GM12878 (cell line): Measurements from ENCODE around the gene C5orf52. TPM values are rescaled to one million over a fixed set of nuclear protein-coding genes. Genes with fewer than 3 reads are reported as not detected.

Source experiments
- ATAC-seq: fragments of 200-7000 bp; cut with Tn5 transposase; 3 replicates; pipeline ENCODE4 v1.9.1; 2020; ENCODE audit warnings: mild to moderate bottlenecking, moderate library complexity
- BruUV-seq: library from RNA; stranded (reverse); fragments of 400-500 nt; replicated peaks from 2 replicates; lab custom pipeline; 2021; lab: Mats Ljungman, UMichigan
- CTCF ChIA-PET: fragments of 300-600 bp; sonication (Branson Sonifier 250); formaldehyde crosslinking; extraction: SDS; loops from one replicate; lab custom pipeline; 2021; ENCODE audit warnings: inconsistent platforms; lab: Yijun Ruan, JAX
- POLR2A ChIA-PET: fragments of 350-600 bp; formaldehyde crosslinking; extraction: SDS; loops from one replicate; lab custom pipeline; 2021; ENCODE audit warnings: inconsistent platforms; lab: Charles Lee
- RAD21 ChIA-PET: fragments of 300-600 bp; sonication (Branson Sonifier 250); formaldehyde crosslinking; loops from one replicate; lab custom pipeline; 2023; ENCODE audit warnings: antibody characterized with exemption; ENCODE audit not compliant: unreplicated experiment; lab: Charles Lee
- SMC1A ChIA-PET: fragments of 300-600 bp; sonication (Branson Sonifier 250); formaldehyde crosslinking; loops from one replicate; lab custom pipeline; 2023; ENCODE audit not compliant: unreplicated experiment, uncharacterized antibody; lab: Charles Lee
- DNase-seq: peaks from one replicate; pipeline ENCODE4 v3.0.0-alpha.2; 2011; ENCODE audit warnings: low read depth, low spot score
- FAIRE-seq: peaks from 3 replicates; lab custom pipeline; 2011; peaks lifted over from hg19 to GRCh38; lab: Jason Lieb, UNC
- H2AFZ ChIP-seq: 2 replicates; pipeline ENCODE4 v1.6.0; 2011; ENCODE audit warnings: low read depth, low read length, control low read depth; ENCODE audit not compliant: control insufficient read depth
- H3K27ac ChIP-seq: 2 replicates; pipeline ENCODE4 v1.5.1; 2011; ENCODE audit warnings: control low read depth; ENCODE audit not compliant: control insufficient read depth, insufficient read depth
- H3K27me3 ChIP-seq, 2 experiments: replicated peaks in 1 of 2; 2 replicates each; pipeline versions ENCODE4 v1.6.0 to v1.6.1; 2011; ENCODE audit warnings: low read length in 1 of 2; ENCODE audit not compliant: control insufficient read depth in 2 of 2, insufficient read depth in 2 of 2
- H3K36me3 ChIP-seq, 2 experiments: 2 replicates each; pipeline ENCODE4 v1.5.1; 2011; ENCODE audit warnings: low read length in 1 of 2; ENCODE audit not compliant: control insufficient read depth in 2 of 2, insufficient read depth in 2 of 2
- H3K4me1 ChIP-seq: 2 replicates; pipeline ENCODE4 v1.6.1; 2011; ENCODE audit warnings: mild to moderate bottlenecking, low read length, moderate library complexity, mixed read lengths; ENCODE audit not compliant: control insufficient read depth, insufficient read depth
- H3K4me2 ChIP-seq: 2 replicates; pipeline ENCODE4 v1.6.0; 2011; ENCODE audit warnings: control low read depth; ENCODE audit not compliant: control insufficient read depth, insufficient read depth
- H3K4me3 ChIP-seq: fragments of 200-600 bp; sonication (generic); 2 replicates; pipeline ENCODE4 v1.5.1; 2016
- H3K79me2 ChIP-seq: 2 replicates; pipeline ENCODE4 v1.6.0; 2011; ENCODE audit warnings: low read length; ENCODE audit not compliant: control insufficient read depth, insufficient read depth
- H3K9ac ChIP-seq: 2 replicates; pipeline ENCODE4 v1.8.0; 2011; ENCODE audit warnings: low read length, control low read depth, mixed read lengths; ENCODE audit not compliant: control insufficient read depth, insufficient read depth
- H3K9me3 ChIP-seq: replicated peaks from 3 replicates; pipeline ENCODE4 v1.5.1; 2011; ENCODE audit warnings: mild to moderate bottlenecking, low read length; ENCODE audit not compliant: control insufficient read depth, insufficient read depth
- H4K20me1 ChIP-seq: 2 replicates; pipeline ENCODE4 v1.6.0; 2011; ENCODE audit not compliant: control insufficient read depth, insufficient read depth
- IRF4 ChIP-seq: IDR thresholded peaks from 2 replicates; pipeline ENCODE4 v1.6.1; 2011; ENCODE audit warnings: low read depth, low read length
- IRF5 ChIP-seq: fragments of 450-650 bp; IDR thresholded peaks from 2 replicates; pipeline ENCODE4 v1.6.1; 2017; ENCODE audit warnings: borderline replicate concordance
- KAT2A ChIP-seq: conservative IDR thresholded peaks from 2 replicates; pipeline ENCODE4 v1.6.1; 2011; ENCODE audit warnings: low read depth, low read length; ENCODE audit not compliant: control insufficient read depth
- NFYB ChIP-seq: IDR thresholded peaks from 2 replicates; pipeline ENCODE4 v1.6.1; 2011; ENCODE audit warnings: low read depth, mild to moderate bottlenecking, low read length, improper control_type of control experiment, moderate library complexity; ENCODE audit not compliant: insufficient read depth
- RB1 ChIP-seq: fragments of 450-650 bp; formaldehyde crosslinking; IDR thresholded peaks from 2 replicates; pipeline ENCODE4 v1.6.1; 2017; ENCODE audit warnings: mild to moderate bottlenecking, borderline replicate concordance
- RBBP5 ChIP-seq: fragments of 200-600 bp; sonication (generic); conservative IDR thresholded peaks from 2 replicates; pipeline ENCODE4 v1.6.1; 2016
- SMAD5 ChIP-seq: IDR thresholded peaks from 2 replicates; pipeline ENCODE4 v1.6.1; 2016; ENCODE audit warnings: antibody characterized with exemption, low read depth
- SUPT20H ChIP-seq: IDR thresholded peaks from 2 replicates; pipeline ENCODE4 v1.6.1; 2011; ENCODE audit warnings: low read depth, mild to moderate bottlenecking, low read length, moderate library complexity, borderline replicate concordance; ENCODE audit not compliant: control insufficient read depth
- ZNF207 ChIP-seq: fragments of 450-650 bp; IDR thresholded peaks from 2 replicates; pipeline ENCODE4 v1.6.1; 2014; ENCODE audit warnings: antibody characterized with exemption, mild to moderate bottlenecking, borderline replicate concordance
- ZSCAN29 ChIP-seq: fragments of 450-650 bp; IDR thresholded peaks from 2 replicates; pipeline ENCODE4 v1.6.1; 2017; ENCODE audit warnings: mild to moderate bottlenecking, moderate library complexity
- WGBS: methylation state at CpG from one replicate; pipeline ENCODE4 v1.1.6; 2016; ENCODE audit warnings: low lambda C conversion rate; ENCODE audit not compliant: insufficient replicate concordance, insufficient coverage; ENCODE audit errors: missing lambda C conversion rate; 5-methylcytosine and 5-hydroxymethylcytosine counted together
- in situ Hi-C: fragments of 300-500 bp; cut with MboI; formaldehyde crosslinking; loops from 9 replicates; pipeline ENCODE4 v1.14.3; 2018; ENCODE audit warnings: mixed read lengths
- intact Hi-C: fragments of 100-400 bp; cut with micrococcal nuclease; formaldehyde crosslinking; loops from one replicate; pipeline ENCODE4 v1.14.2; 2022; ENCODE audit not compliant: unreplicated experiment
- polyA plus RNA-seq, 11 experiments: library from polyadenylated mRNA; depleted of rRNA in 4 of 11; unstranded in 6 of 11; stranded (reverse) in 5 of 11; fragments of >200 nt; fragmentation: Nextera tagmentation in 4 of 11; fragmentation: Illumina TruSeq in 1 of 11; extraction: Ambion mirVana in 4 of 11; extraction: Trizol in 1 of 11; gene quantifications; 1 replicate in 1 of 11; 2 replicates in 10 of 11; pipeline versions ENCODE4 v1.2.1 to v1.2.3, GENCODE V29; 2011 to 2016; ENCODE audit warnings: inconsistent platforms in 2 of 11, missing spikeins in 2 of 11, low read depth in 1 of 11
- total RNA-seq, 4 experiments: library from RNA; depleted of rRNA in 3 of 4; stranded (reverse); fragments of >200 nt in 3 of 4; fragmentation: Illumina TruSeq in 1 of 4; extraction: Trizol in 1 of 4; gene quantifications; 2 replicates each; pipeline versions ENCODE4 v1.2.1 to v1.2.3, GENCODE V29; 2013 to 2021
- TF ChIP-seq, protein P1 (sequence below): fragments of 450-650 bp; IDR thresholded peaks from 2 replicates; pipeline ENCODE4 v1.6.1; 2018; ENCODE audit warnings: mild to moderate bottlenecking, low read depth, moderate library complexity; ENCODE audit not compliant: partially characterized antibody

C5orf52 gene
- total and polyA plus RNA-seq, 10 of the 15 experiments (the other 5 are each of a cell fraction or from before 2014, with no cell fraction given) = not detected

- in situ Hi-C loops = no loop called here
- ATAC-seq = no peak
- H3K9me3 ChIP-seq = no peaks in the 10 kb centered on the region
- ChIA-PET CTCF (no interaction called here), POLR2A (no interaction called here), RAD21 (no interaction called here), SMC1A (no interaction called here)
- no peaks in the 10 kb centered on the region for H4K20me1 ChIP-seq
- no peak overlapping the region for H3K4me2 ChIP-seq
- no peaks in the 10 kb centered on the region for H3K36me3 ChIP-seq
- no peak overlapping the region for H3K27ac ChIP-seq
- H3K9ac ChIP-seq = no peak overlapping the region
- FAIRE-seq = no peak
- H3K4me3 ChIP-seq = no peak overlapping the region
- intact Hi-C loops = no loop called here
- 27% methylated on average over 3 of the region's 3 CpGs for WGBS
- TF ChIP-seq NFYB (no peak), IRF5 (no peak), RB1 (no peak), ZSCAN29 (no peak), ZNF207 (no peak), KAT2A (no peak), SUPT20H (no peak), SMAD5 (no peak), RBBP5 (no peak), IRF4 (no peak)
- TF ChIP-seq, protein P1, sequence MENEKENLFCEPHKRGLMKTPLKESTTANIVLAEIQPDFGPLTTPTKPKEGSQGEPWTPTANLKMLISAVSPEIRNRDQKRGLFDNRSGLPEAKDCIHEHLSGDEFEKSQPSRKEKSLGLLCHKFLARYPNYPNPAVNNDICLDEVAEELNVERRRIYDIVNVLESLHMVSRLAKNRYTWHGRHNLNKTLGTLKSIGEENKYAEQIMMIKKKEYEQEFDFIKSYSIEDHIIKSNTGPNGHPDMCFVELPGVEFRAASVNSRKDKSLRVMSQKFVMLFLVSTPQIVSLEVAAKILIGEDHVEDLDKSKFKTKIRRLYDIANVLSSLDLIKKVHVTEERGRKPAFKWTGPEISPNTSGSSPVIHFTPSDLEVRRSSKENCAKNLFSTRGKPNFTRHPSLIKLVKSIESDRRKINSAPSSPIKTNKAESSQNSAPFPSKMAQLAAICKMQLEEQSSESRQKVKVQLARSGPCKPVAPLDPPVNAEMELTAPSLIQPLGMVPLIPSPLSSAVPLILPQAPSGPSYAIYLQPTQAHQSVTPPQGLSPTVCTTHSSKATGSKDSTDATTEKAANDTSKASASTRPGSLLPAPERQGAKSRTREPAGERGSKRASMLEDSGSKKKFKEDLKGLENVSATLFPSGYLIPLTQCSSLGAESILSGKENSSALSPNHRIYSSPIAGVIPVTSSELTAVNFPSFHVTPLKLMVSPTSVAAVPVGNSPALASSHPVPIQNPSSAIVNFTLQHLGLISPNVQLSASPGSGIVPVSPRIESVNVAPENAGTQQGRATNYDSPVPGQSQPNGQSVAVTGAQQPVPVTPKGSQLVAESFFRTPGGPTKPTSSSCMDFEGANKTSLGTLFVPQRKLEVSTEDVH = no peak
- H3K79me2 ChIP-seq = no peaks in the 10 kb centered on the region
- no peak for DNase-seq
- no peaks in the 10 kb centered on the region; a peak in 1 of 4 replicates for H3K27me3 ChIP-seq
- no peaks in the 10 kb centered on the region for H3K4me1 ChIP-seq
- no peak overlapping the region for H2AFZ ChIP-seq
- no TSS peak for BruUV-seq
Measured at GRCh38 chr5:157677931-157678330, 6.6 kb downstream of the C5orf52 start.
